K562 (cell line): Measurements from ENCODE around the gene SPATA12. TPM values are rescaled to one million over a fixed set of nuclear protein-coding genes. Genes with fewer than 3 reads are reported as not detected.
A peak's percentile ranks its signal among the peaks of the same experiment; 100 is the strongest.

Source experiments
- ATAC-seq: fragments of 200-7000 bp; cut with Tn5 transposase; 3 replicates; pipeline ENCODE4 v1.9.1; 2020; ENCODE audit warnings: moderate library complexity
- BruUV-seq: library from RNA; stranded (reverse); fragments of 400-500 nt; replicated peaks from 2 replicates; lab custom pipeline; 2021; lab: Mats Ljungman, UMichigan
- CTCF ChIA-PET: fragments of 300-600 bp; formaldehyde crosslinking; extraction: SDS; loops from one replicate; lab custom pipeline; 2021; ENCODE audit warnings: low intra/inter-chr PET ratio; lab: Yijun Ruan, JAX
- POLR2A ChIA-PET: fragments of 300-600, 350-650 bp; sonication (Branson Sonifier 250); formaldehyde crosslinking; extraction: SDS; loops from one replicate; lab custom pipeline; 2021; ENCODE audit warnings: antibody characterized with exemption, inconsistent platforms; lab: Yijun Ruan, JAX
- DNase-seq, 4 experiments: peaks; one replicate each; pipeline versions ENCODE4 v3.0.0 to v3.0.0-alpha.2; 2011 to 2018; ENCODE audit warnings: low spot score in 3 of 4, mixed read lengths in 3 of 4; ENCODE audit errors: extremely low read depth in 1 of 4
- FAIRE-seq: peaks from 2 replicates; lab custom pipeline; 2011; peaks lifted over from hg19 to GRCh38; lab: Jason Lieb, UNC
- H2AFZ ChIP-seq: 2 replicates; pipeline ENCODE4 v1.6.0; 2011; ENCODE audit warnings: low read depth, low read length, control low read depth, inconsistent platforms
- H3K27ac ChIP-seq: fragments of 200-600 bp; 3 replicates; pipeline ENCODE4 v1.8.0; 2011; ENCODE audit warnings: low read depth, mild to moderate bottlenecking, control low read depth, inconsistent platforms, low read length, moderate library complexity, mixed read lengths; ENCODE audit errors: extremely low read depth
- H3K27me3 ChIP-seq, 2 experiments: fragments of 300-600 bp in 1 of 2; 2 replicates in 1 of 2; 3 replicates in 1 of 2; pipeline versions ENCODE4 v1.6.0 to v1.8.0; 2011; ENCODE audit warnings: inconsistent platforms in 2 of 2, low read length in 2 of 2, mild to moderate bottlenecking in 1 of 2, mixed read lengths in 1 of 2, moderate library complexity in 1 of 2; ENCODE audit not compliant: control insufficient read depth in 2 of 2, insufficient read depth in 2 of 2
- H3K36me3 ChIP-seq: fragments of 300-600 bp; 3 replicates; pipeline ENCODE4 v1.8.0; 2011; ENCODE audit warnings: mild to moderate bottlenecking, low read length, inconsistent platforms; ENCODE audit not compliant: control insufficient read depth, insufficient read depth
- H3K4me1 ChIP-seq, 2 experiments: fragments of 200-600 bp in 1 of 2; replicated peaks in 1 of 2; 2 replicates in 1 of 2; 3 replicates in 1 of 2; pipeline versions ENCODE4 v1.5.1 to v1.8.0; 2011; ENCODE audit warnings: inconsistent platforms in 2 of 2, low read length in 2 of 2, mild to moderate bottlenecking in 1 of 2, mixed read lengths in 1 of 2, moderate library complexity in 1 of 2; ENCODE audit not compliant: control insufficient read depth in 2 of 2, insufficient read depth in 2 of 2
- H3K4me2 ChIP-seq: 2 replicates; pipeline ENCODE4 v1.6.1; 2011; ENCODE audit warnings: low read length, control low read depth, inconsistent platforms, mixed read lengths; ENCODE audit not compliant: insufficient read depth
- H3K4me3 ChIP-seq: fragments of 200-600 bp; sonication (generic), shearing (Covaris generic); 2 replicates; pipeline ENCODE4 v1.5.1; 2016; ENCODE audit warnings: control low read depth, inconsistent platforms
- H3K79me2 ChIP-seq: fragments of 200-600 bp; 3 replicates; pipeline ENCODE4 v1.8.0; 2011; ENCODE audit warnings: low read length, inconsistent platforms; ENCODE audit not compliant: control insufficient read depth, insufficient read depth
- H3K9ac ChIP-seq, 2 experiments: 2 replicates each; pipeline versions ENCODE4 v1.6.0 to v1.6.1; 2011; ENCODE audit warnings: low read depth in 2 of 2, low read length in 2 of 2, control low read depth in 1 of 2, inconsistent platforms in 1 of 2, mild to moderate bottlenecking in 1 of 2, mixed read lengths in 1 of 2; ENCODE audit not compliant: insufficient read depth in 1 of 2
- H3K9me1 ChIP-seq: one replicate; pipeline ENCODE4 v1.6.0; 2011; ENCODE audit warnings: inconsistent platforms, mild to moderate bottlenecking, low read length, moderate library complexity; ENCODE audit not compliant: control insufficient read depth, insufficient read depth
- H3K9me3 ChIP-seq: replicated peaks from 2 replicates; pipeline ENCODE4 v1.5.1; 2011; ENCODE audit warnings: low read depth, low read length, inconsistent platforms; ENCODE audit not compliant: control insufficient read depth, insufficient read depth
- H4K20me1 ChIP-seq: replicated peaks from 2 replicates; pipeline ENCODE4 v1.6.1; 2011; ENCODE audit warnings: low read length, inconsistent platforms, mixed read lengths; ENCODE audit not compliant: control insufficient read depth, insufficient read depth
- MED1 ChIP-seq: sonication (generic); formaldehyde crosslinking; IDR thresholded peaks from 2 replicates; pipeline ENCODE4 v1.8.1; 2023; ENCODE audit warnings: missing genetic modification reagents, borderline replicate concordance
- PTRF ChIP-seq: fragments of 450-650 bp; IDR thresholded peaks from 2 replicates; pipeline ENCODE4 v1.6.1; 2016; ENCODE audit warnings: mild to moderate bottlenecking, missing genetic modification characterization, missing compliant biosample characterization
- RAD21 ChIP-seq, 2 experiments: fragments of 250-450 bp in 1 of 2; fragments of 450-650 bp in 1 of 2; sonication (Bioruptor Pico) in 1 of 2; formaldehyde crosslinking in 1 of 2; IDR thresholded peaks in 1 of 2; conservative IDR thresholded peaks in 1 of 2; 2 replicates each; pipeline versions ENCODE4 v1.4.0 to v1.8.0; 2020 to 2022; ENCODE audit warnings: mild to moderate bottlenecking in 2 of 2, moderate library complexity in 1 of 2
- ZBTB2 ChIP-seq: fragments of 450-650 bp; IDR thresholded peaks from 2 replicates; pipeline ENCODE4 v1.6.1; 2016; ENCODE audit warnings: antibody characterized with exemption
- ZMIZ1 ChIP-seq, 2 experiments: fragments of 150-350 bp in 1 of 2; IDR thresholded peaks; 2 replicates each; pipeline ENCODE4 v1.6.1; 2012 to 2016; ENCODE audit warnings: low read depth in 2 of 2, low read length in 2 of 2, mild to moderate bottlenecking in 1 of 2, moderate library complexity in 1 of 2
- WGBS: fragments of 100-300 bp; shearing (Covaris generic); methylation state at CpG from one replicate; pipeline ENCODE4 v1.1.6; 2016; ENCODE audit warnings: low coverage, mixed read lengths; ENCODE audit not compliant: insufficient coverage; ENCODE audit errors: missing lambda C conversion rate; 5-methylcytosine and 5-hydroxymethylcytosine counted together
- in situ Hi-C: fragments of 300-500 bp; cut with MboI; formaldehyde crosslinking; loops from 4 replicates; pipeline ENCODE4 v1.15.0; 2018; ENCODE audit warnings: inconsistent platforms, mixed read lengths
- intact Hi-C: fragments of 100-400 bp; cut with micrococcal nuclease; formaldehyde crosslinking; loops from 2 replicates; pipeline ENCODE4 v1.14.2; 2022
- polyA plus RNA-seq, 8 experiments: library from polyadenylated mRNA; depleted of rRNA in 4 of 8; stranded (reverse) in 5 of 8; unstranded in 3 of 8; fragments of >200 nt; fragmentation: Nextera tagmentation in 2 of 8; fragmentation: Illumina TruSeq in 1 of 8; extraction: Ambion mirVana in 2 of 8; extraction: Trizol in 1 of 8; gene quantifications; 2 replicates each; pipeline versions ENCODE4 v1.2.1 to v1.2.3, GENCODE V29; 2011 to 2014; ENCODE audit warnings: inconsistent platforms in 1 of 8, missing spikeins in 1 of 8
- total RNA-seq, 7 experiments: library from RNA; depleted of rRNA in 6 of 7; stranded (reverse); fragments of >200 nt in 6 of 7; fragmentation: Illumina TruSeq in 2 of 7; extraction: Trizol in 2 of 7; gene quantifications; 2 replicates each; pipeline versions ENCODE4 v1.2.1 to v1.2.3, GENCODE V29; 2011 to 2021; ENCODE audit warnings: low replicate concordance in 1 of 7

The SPATA12 gene
- total and polyA plus RNA-seq, 9 of the 15 experiments (the other 6 are each of a cell fraction or from before 2014, with no cell fraction given) = not detected

GRCh38 chr3:57093489-57093888 is 33.0 kb downstream of the SPATA12 start (continued):
- TF ChIP-seq RAD21 (CRISPR knock-in tag; conservative IDR thresholded peaks at IDR 0.05 in 1 of 2, IDR thresholded peaks at IDR 0.05 in 1 of 2) = peak in 1 of 2 experiments; percentile 48; a peak in 2 of 4 replicates

GRCh38 chr3:57093971-57094535 is 33.6 kb downstream of the SPATA12 start:
- no TSS peak for BruUV-seq
- CTCF ChIA-PET = no interaction called here
- no peak for ATAC-seq
- Histone ChIP-seq H3K4me3 (no peak overlapping the region), H2AFZ (no peak overlapping the region), H3K79me2 (no peaks in the 10 kb centered on the region), H3K27me3 (peaks cover 0 to 22% of the 10 kb centered on the region in 2 experiments; a peak in 2 of 5 replicates), H3K9me1 (no peaks in the 10 kb centered on the region), H3K36me3 (no peaks in the 10 kb centered on the region)
- FAIRE-seq = no peak
- POLR2A ChIA-PET = interaction anchor here (1.1 kb wide), 1 partner anchor 13 kb away, joined by 4 read pairs; no protein-coding TSS in a partner anchor
- intact Hi-C loops (loop anchor here (5.0 kb wide), 1 partner anchor 87 kb away; no protein-coding TSS in a partner anchor), in situ Hi-C loops (no loop called here)
- WGBS = 9% methylated on average over 6 of the region's 6 CpGs
- DNase-seq = no peak
- TF ChIP-seq PTRF (tag) (no peak), ZBTB2 (no peak), ZMIZ1 (IDR thresholded peaks at IDR 0.05; ENCODE audit: low read depth in 2 of 2, low read length in 2 of 2) (no peak), MED1 (no peak)
- TF ChIP-seq, all 486 proteins: peak for 0
- Histone ChIP-seq H3K27ac (no peak overlapping the region), H3K4me2 (no peak overlapping the region), H3K4me1 (no peaks in the 10 kb centered on the region; a peak in 1 of 5 replicates), H3K9ac (no peak overlapping the region), H4K20me1 (no peaks in the 10 kb centered on the region), H3K9me3 (no peaks in the 10 kb centered on the region)
